SK-N-SH treated with all-trans-retinoic acid at 6 μM for 48 hours (cell line): ENCODE measurements around the gene SPAM1.

Source experiments
- CREB5 ChIP-seq: fragments of 250-450 bp; sonication (Bioruptor Pico); IDR thresholded peaks from 2 replicates; pipeline ENCODE4 v1.5.1; 2020; ENCODE audit warnings: low read depth, mild to moderate bottlenecking, moderate library complexity
- OSR1 ChIP-seq: fragments of 250-450 bp; sonication (Bioruptor Pico); IDR thresholded peaks from 2 replicates; pipeline ENCODE4 v1.8.0; 2022; ENCODE audit warnings: moderate library complexity, mild to moderate bottlenecking, inconsistent platforms
- PATZ1 ChIP-seq: fragments of 250-450 bp; sonication (Bioruptor Pico); IDR thresholded peaks from 2 replicates; pipeline ENCODE4 v1.8.0; 2020; ENCODE audit warnings: mild to moderate bottlenecking, moderate library complexity, borderline replicate concordance
- RARB ChIP-seq: fragments of 250-450 bp; sonication (Bioruptor Pico); IDR thresholded peaks from 2 replicates; pipeline ENCODE4 v1.8.0; 2021; ENCODE audit warnings: mild to moderate bottlenecking, moderate library complexity
- ZFP30 ChIP-seq: fragments of 450-650 bp; formaldehyde crosslinking; IDR thresholded peaks from 2 replicates; pipeline ENCODE4 v1.5.0; 2022; ENCODE audit warnings: mild to moderate bottlenecking, moderate library complexity
- ZNF70 ChIP-seq: fragments of 450-650 bp; formaldehyde crosslinking; IDR thresholded peaks from 2 replicates; pipeline ENCODE4 v1.5.0; 2020; ENCODE audit warnings: mild to moderate bottlenecking, moderate library complexity
- ZNF8 ChIP-seq: fragments of 450-650 bp; formaldehyde crosslinking; IDR thresholded peaks from 2 replicates; pipeline ENCODE4 v1.5.0; 2020; ENCODE audit warnings: mild to moderate bottlenecking, moderate library complexity

- no peak for TF ChIP-seq CREB5 (CRISPR knock-in tag)
- TF ChIP-seq ZNF70 (CRISPR knock-in tag): no peak
- no peak for TF ChIP-seq RARB (CRISPR knock-in tag)
- TF ChIP-seq PATZ1: no peak
- TF ChIP-seq ZFP30 (CRISPR knock-in tag): no peak
- TF ChIP-seq ZNF8 (CRISPR knock-in tag): no peak
- no peak for TF ChIP-seq OSR1 (CRISPR knock-in tag)
These were observed 50.0 kb downstream of the SPAM1 start for GRCh38 chr7:123975084-123975483.
